Measurements from ENCODE around the gene PRSS12.
"Not testable (repeated sequence)": the region's sequence is repeated elsewhere in the genome, so short reads cannot be mapped to it uniquely, and the experiment has no call there.

DNA sequence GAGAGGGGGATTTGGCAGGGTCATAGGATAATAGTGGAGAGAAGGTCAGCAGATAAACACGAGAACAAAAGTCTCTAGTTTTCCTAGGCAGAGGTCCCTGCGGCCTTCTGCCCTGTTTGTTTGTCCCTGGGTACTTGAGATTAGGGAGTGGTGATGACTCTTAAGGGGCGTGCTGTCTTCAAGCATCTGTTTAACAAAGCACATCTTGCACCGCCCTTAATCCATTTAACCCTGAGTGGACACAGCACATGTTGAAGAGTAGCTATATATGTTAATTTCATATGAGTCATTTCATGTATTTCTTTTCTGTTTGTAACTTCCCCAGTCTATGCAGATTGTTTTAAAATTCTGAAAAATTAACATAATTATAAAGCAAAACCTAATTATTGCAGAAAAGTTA is 47.1 kb upstream of the PRSS12 start:
- TF ChIP-seq, protein P1, sequence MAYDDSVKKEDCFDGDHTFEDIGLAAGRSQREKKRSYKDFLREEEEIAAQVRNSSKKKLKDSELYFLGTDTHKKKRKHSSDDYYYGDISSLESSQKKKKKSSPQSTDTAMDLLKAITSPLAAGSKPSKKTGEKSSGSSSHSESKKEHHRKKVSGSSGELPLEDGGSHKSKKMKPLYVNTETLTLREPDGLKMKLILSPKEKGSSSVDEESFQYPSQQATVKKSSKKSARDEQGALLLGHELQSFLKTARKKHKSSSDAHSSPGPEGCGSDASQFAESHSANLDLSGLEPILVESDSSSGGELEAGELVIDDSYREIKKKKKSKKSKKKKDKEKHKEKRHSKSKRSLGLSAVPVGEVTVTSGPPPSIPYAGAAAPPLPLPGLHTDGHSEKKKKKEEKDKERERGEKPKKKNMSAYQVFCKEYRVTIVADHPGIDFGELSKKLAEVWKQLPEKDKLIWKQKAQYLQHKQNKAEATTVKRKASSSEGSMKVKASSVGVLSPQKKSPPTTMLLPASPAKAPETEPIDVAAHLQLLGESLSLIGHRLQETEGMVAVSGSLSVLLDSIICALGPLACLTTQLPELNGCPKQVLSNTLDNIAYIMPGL (CRISPR knock-in tag; IDR thresholded peaks at IDR 0.05): not testable (repeated sequence)
- TF ChIP-seq, protein P2, sequence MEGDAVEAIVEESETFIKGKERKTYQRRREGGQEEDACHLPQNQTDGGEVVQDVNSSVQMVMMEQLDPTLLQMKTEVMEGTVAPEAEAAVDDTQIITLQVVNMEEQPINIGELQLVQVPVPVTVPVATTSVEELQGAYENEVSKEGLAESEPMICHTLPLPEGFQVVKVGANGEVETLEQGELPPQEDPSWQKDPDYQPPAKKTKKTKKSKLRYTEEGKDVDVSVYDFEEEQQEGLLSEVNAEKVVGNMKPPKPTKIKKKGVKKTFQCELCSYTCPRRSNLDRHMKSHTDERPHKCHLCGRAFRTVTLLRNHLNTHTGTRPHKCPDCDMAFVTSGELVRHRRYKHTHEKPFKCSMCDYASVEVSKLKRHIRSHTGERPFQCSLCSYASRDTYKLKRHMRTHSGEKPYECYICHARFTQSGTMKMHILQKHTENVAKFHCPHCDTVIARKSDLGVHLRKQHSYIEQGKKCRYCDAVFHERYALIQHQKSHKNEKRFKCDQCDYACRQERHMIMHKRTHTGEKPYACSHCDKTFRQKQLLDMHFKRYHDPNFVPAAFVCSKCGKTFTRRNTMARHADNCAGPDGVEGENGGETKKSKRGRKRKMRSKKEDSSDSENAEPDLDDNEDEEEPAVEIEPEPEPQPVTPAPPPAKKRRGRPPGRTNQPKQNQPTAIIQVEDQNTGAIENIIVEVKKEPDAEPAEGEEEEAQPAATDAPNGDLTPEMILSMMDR (IDR thresholded peaks at IDR 0.05): not testable (repeated sequence)
- not testable (repeated sequence) for TF ChIP-seq NR3C1 (CRISPR knock-in tag; conservative IDR thresholded peaks at IDR 0.05; ENCODE audit: low read depth); ESRRA (CRISPR knock-in tag; IDR thresholded peaks at IDR 0.05; ENCODE audit: borderline replicate concordance); SP1 (CRISPR knock-in tag; conservative IDR thresholded peaks at IDR 0.05)
- TF ChIP-seq, protein P3, sequence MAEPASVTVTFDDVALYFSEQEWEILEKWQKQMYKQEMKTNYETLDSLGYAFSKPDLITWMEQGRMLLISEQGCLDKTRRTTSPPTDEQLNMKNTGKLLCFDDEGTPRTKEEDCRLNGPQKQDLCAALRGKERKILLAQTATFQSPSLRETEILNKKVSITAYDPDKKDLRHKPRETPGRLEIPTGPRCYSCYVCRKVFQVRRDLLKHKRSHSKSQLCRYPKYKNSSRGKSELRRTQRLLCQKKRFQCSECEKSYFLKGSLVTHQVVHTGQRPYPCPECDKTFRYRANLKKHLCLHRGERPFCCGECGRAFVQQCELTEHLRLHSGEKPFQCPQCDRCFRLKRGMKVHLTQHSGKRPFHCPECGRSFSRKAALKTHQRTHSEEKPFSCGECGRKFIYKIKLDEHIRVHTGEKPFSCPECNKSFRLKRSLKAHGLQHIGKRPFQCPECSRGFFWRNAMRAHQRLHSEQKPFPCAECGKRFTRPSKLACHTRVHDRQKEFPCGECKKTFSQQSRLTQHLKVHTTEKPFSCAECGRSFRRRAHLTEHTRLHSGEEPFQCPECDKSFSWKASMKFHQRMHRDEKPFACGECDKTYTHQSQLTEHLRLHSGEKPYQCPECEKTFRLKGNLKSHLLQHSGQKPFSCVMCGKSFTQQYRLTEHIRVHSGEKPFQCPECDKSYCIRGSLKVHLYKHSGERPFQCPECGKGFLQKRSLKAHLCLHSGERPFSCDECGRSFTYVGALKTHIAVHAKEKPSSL (CRISPR knock-in tag; conservative IDR thresholded peaks at IDR 0.05): not testable (repeated sequence)
- TF ChIP-seq, protein P4, sequence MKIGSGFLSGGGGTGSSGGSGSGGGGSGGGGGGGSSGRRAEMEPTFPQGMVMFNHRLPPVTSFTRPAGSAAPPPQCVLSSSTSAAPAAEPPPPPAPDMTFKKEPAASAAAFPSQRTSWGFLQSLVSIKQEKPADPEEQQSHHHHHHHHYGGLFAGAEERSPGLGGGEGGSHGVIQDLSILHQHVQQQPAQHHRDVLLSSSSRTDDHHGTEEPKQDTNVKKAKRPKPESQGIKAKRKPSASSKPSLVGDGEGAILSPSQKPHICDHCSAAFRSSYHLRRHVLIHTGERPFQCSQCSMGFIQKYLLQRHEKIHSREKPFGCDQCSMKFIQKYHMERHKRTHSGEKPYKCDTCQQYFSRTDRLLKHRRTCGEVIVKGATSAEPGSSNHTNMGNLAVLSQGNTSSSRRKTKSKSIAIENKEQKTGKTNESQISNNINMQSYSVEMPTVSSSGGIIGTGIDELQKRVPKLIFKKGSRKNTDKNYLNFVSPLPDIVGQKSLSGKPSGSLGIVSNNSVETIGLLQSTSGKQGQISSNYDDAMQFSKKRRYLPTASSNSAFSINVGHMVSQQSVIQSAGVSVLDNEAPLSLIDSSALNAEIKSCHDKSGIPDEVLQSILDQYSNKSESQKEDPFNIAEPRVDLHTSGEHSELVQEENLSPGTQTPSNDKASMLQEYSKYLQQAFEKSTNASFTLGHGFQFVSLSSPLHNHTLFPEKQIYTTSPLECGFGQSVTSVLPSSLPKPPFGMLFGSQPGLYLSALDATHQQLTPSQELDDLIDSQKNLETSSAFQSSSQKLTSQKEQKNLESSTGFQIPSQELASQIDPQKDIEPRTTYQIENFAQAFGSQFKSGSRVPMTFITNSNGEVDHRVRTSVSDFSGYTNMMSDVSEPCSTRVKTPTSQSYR (CRISPR knock-in tag; IDR thresholded peaks at IDR 0.05): not testable (repeated sequence)
- TF ChIP-seq, protein P5, sequence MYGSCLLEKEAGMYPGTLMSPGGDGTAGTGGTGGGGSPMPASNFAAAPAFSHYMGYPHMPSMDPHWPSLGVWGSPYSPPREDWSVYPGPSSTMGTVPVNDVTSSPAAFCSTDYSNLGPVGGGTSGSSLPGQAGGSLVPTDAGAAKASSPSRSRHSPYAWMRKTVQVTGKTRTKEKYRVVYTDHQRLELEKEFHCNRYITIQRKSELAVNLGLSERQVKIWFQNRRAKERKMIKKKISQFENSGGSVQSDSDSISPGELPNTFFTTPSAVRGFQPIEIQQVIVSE (CRISPR knock-in tag; IDR thresholded peaks at IDR 0.05; ENCODE audit: borderline replicate concordance): not testable (repeated sequence)
- TF ChIP-seq, protein P6, sequence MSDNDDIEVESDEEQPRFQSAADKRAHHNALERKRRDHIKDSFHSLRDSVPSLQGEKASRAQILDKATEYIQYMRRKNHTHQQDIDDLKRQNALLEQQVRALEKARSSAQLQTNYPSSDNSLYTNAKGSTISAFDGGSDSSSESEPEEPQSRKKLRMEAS (CRISPR knock-in tag; IDR thresholded peaks at IDR 0.05): not testable (repeated sequence)

All from WTC11 (cell line).